ENCODE data around the gene AMOTL2. TPM values are rescaled to one million over a fixed set of nuclear protein-coding genes. Genes with fewer than 3 reads are reported as not detected.

The AMOTL2 gene
- total and polyA plus RNA-seq, 2 experiments from 2014 or later = 63.9 to 81.6 TPM

DNA sequence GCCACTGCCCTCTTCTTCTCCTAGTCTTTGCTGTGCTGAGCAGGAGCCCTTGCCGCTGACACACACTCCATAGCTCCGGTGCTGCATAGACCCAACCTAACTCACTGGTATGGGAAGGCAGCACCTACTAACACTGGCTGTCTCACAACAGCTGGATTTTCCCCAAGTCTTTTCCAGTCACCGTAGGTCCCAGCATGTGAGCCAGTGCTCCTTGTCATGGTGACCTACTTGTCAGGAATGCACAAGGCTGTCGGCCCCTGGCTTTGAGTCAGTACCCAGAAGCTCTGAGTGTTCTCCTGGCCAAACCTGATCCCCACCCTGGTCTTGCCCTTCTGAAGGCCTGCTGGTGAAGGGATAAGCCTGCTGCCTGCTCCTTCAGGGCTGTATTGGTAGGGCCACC lies 25.7 kb downstream of the AMOTL2 start:
- no peak overlapping the region for H2AFZ ChIP-seq
- H3K79me2 ChIP-seq = no peaks in the 10 kb centered on the region
- 89% methylated on average over 4 of the region's 4 CpGs for WGBS (ENCODE audit: low lambda C conversion rate, missing lambda C conversion rate)
- H3K4me1 ChIP-seq (ENCODE audit: insufficient read depth) = peaks cover 32% of the 10 kb centered on the region
- peak overlapping the region; percentile 74 for H3K27ac ChIP-seq
- H3K36me3 ChIP-seq (replicated peaks; ENCODE audit: insufficient read depth, low read depth) = no peaks in the 10 kb centered on the region
- H3K27me3 ChIP-seq = no peaks in the 10 kb centered on the region
- no peak for DNase-seq (ENCODE audit: low spot score)
- TF ChIP-seq CTCF (IDR thresholded peaks at IDR 0.05; ENCODE audit: poor library complexity) = no peak
- TF ChIP-seq EZH2phosphoT487 (IDR thresholded peaks at IDR 0.05; ENCODE audit: low read depth, severe bottlenecking, unreplicated experiment) = no peak
- TF ChIP-seq EZH2 (IDR thresholded peaks at IDR 0.05; ENCODE audit: borderline replicate concordance) = no peak
- H3K4me3 ChIP-seq = no peak overlapping the region
- H3K9me2 ChIP-seq (replicated peaks; ENCODE audit: insufficient read depth) = no peaks in the 10 kb centered on the region
- no peaks in the 10 kb centered on the region for H4K20me1 ChIP-seq (ENCODE audit: insufficient read depth, poor library complexity, severe bottlenecking)
- no peak overlapping the region for H3K4me2 ChIP-seq
- no peaks in the 10 kb centered on the region for H3K9me3 ChIP-seq (ENCODE audit: low read depth)

DNA sequence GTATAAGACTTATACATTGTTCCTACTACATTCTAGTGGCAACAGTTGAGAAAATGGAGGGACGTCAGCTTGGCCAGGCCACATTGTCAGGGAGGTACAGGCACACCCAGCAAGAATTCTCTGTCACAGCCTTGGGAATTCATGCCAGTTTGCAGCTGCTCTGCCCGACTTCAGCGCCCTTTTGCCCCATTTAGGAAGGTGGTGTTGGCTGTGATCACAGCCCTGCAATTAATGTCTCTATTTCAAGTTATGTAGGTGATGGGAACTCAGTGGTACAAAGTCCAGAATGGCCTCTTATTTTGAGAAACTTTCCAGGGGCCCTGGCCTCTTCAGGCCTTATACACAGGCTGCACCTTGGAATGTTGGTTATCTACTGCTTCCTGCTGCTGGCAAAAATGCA lies 26.7 kb downstream of the AMOTL2 start:
- Histone ChIP-seq H3K4me1 (ENCODE audit: insufficient read depth) (peaks cover 22% of the 10 kb centered on the region), H3K4me3 (no peak overlapping the region), H3K9me2 (replicated peaks; ENCODE audit: insufficient read depth) (no peaks in the 10 kb centered on the region), H2AFZ (no peak overlapping the region), H4K20me1 (ENCODE audit: insufficient read depth, poor library complexity, severe bottlenecking) (no peaks in the 10 kb centered on the region), H3K4me2 (no peak overlapping the region), H3K9me3 (ENCODE audit: low read depth) (no peaks in the 10 kb centered on the region), H3K79me2 (no peaks in the 10 kb centered on the region), H3K36me3 (replicated peaks; ENCODE audit: insufficient read depth, low read depth) (no peaks in the 10 kb centered on the region), H3K27me3 (no peaks in the 10 kb centered on the region), H3K27ac (peak overlapping the region; percentile 2)
- DNase-seq (ENCODE audit: low spot score) = no peak
- WGBS (ENCODE audit: low lambda C conversion rate, missing lambda C conversion rate) = 87% methylated on average over 3 of the region's 3 CpGs
- no peak for TF ChIP-seq CTCF (IDR thresholded peaks at IDR 0.05; ENCODE audit: poor library complexity)
- no peak for TF ChIP-seq EZH2phosphoT487 (IDR thresholded peaks at IDR 0.05; ENCODE audit: low read depth, severe bottlenecking, unreplicated experiment)
- TF ChIP-seq EZH2 (IDR thresholded peaks at IDR 0.05; ENCODE audit: borderline replicate concordance) = no peak

- H3K27ac ChIP-seq = no peak overlapping the region
- WGBS (ENCODE audit: low lambda C conversion rate, missing lambda C conversion rate) = 4% methylated on average over 1 of the region's 1 CpG
- no peaks in the 10 kb centered on the region for H3K27me3 ChIP-seq
- H3K9me2 ChIP-seq (replicated peaks; ENCODE audit: insufficient read depth) = no peaks in the 10 kb centered on the region
- H3K4me2 ChIP-seq = no peak overlapping the region
- no peaks in the 10 kb centered on the region for H3K9me3 ChIP-seq (ENCODE audit: low read depth)
- H2AFZ ChIP-seq = no peak overlapping the region
- DNase-seq (ENCODE audit: low spot score) = no peak
- H3K79me2 ChIP-seq = no peaks in the 10 kb centered on the region
- no peaks in the 10 kb centered on the region for H4K20me1 ChIP-seq (ENCODE audit: insufficient read depth, poor library complexity, severe bottlenecking)
- H3K36me3 ChIP-seq (replicated peaks; ENCODE audit: insufficient read depth, low read depth) = no peaks in the 10 kb centered on the region
- TF ChIP-seq EZH2 (IDR thresholded peaks at IDR 0.05; ENCODE audit: borderline replicate concordance) (no peak), CTCF (IDR thresholded peaks at IDR 0.05; ENCODE audit: poor library complexity) (no peak), EZH2phosphoT487 (IDR thresholded peaks at IDR 0.05; ENCODE audit: low read depth, severe bottlenecking, unreplicated experiment) (no peak)
- peaks cover 15% of the 10 kb centered on the region for H3K4me1 ChIP-seq (ENCODE audit: insufficient read depth)
- no peak overlapping the region for H3K4me3 ChIP-seq
These were observed 27.5 kb downstream of the AMOTL2 start for GRCh38 chr3:134346744-134347143.

- Histone ChIP-seq H3K79me2 (no peaks in the 10 kb centered on the region), H2AFZ (no peak overlapping the region), H3K27me3 (no peaks in the 10 kb centered on the region), H3K4me3 (no peak overlapping the region), H3K36me3 (replicated peaks; ENCODE audit: insufficient read depth, low read depth) (no peaks in the 10 kb centered on the region), H3K4me2 (no peak overlapping the region), H3K9me3 (ENCODE audit: low read depth) (no peaks in the 10 kb centered on the region), H3K9me2 (replicated peaks; ENCODE audit: insufficient read depth) (no peaks in the 10 kb centered on the region), H3K4me1 (ENCODE audit: insufficient read depth) (peaks cover 15% of the 10 kb centered on the region), H4K20me1 (ENCODE audit: insufficient read depth, poor library complexity, severe bottlenecking) (no peaks in the 10 kb centered on the region), H3K27ac (no peak overlapping the region)
- no peak for DNase-seq (ENCODE audit: low spot score)
- 59% methylated on average over 1 of the region's 1 CpG for WGBS (ENCODE audit: low lambda C conversion rate, missing lambda C conversion rate)
- TF ChIP-seq EZH2phosphoT487 (IDR thresholded peaks at IDR 0.05; ENCODE audit: low read depth, severe bottlenecking, unreplicated experiment) (no peak), EZH2 (IDR thresholded peaks at IDR 0.05; ENCODE audit: borderline replicate concordance) (no peak), CTCF (IDR thresholded peaks at IDR 0.05; ENCODE audit: poor library complexity) (no peak)
These were observed 29.0 kb downstream of the AMOTL2 start for GRCh38 chr3:134345202-134345601.

Measured in hepatocyte (in vitro differentiated cells).